Natural killer cell (primary cell): Measurements from ENCODE around the gene FGF21. TPM values are rescaled to one million over a fixed set of nuclear protein-coding genes. Genes with fewer than 3 reads are reported as not detected.

Experiments
- ATAC-seq, 3 donors: fragments of 150-1000 bp in 2 of 3; fragments of 200-7000 bp in 1 of 3; cut with Tn5 transposase; 1 replicate in 1 of 3; 2 replicates in 2 of 3; pipeline ENCODE4 v1.10.0; 2021; ENCODE audit warnings: mild to moderate bottlenecking in 2 of 3, moderate library complexity in 2 of 3
- DNase-seq, 2 donors: peaks; one replicate each; pipeline versions ENCODE4 v3.0.0 to v3.0.0-alpha.2; 2013 to 2021; ENCODE audit warnings: mixed read lengths in 1 of 2
- H3K27ac ChIP-seq: one replicate; pipeline ENCODE4 v1.5.1; 2013; ENCODE audit warnings: mild to moderate bottlenecking, low read length
- H3K27me3 ChIP-seq: one replicate; pipeline ENCODE4 v1.6.1; 2013; ENCODE audit warnings: low read length; ENCODE audit not compliant: control insufficient read depth, insufficient read depth
- H3K36me3 ChIP-seq: one replicate; pipeline ENCODE4 v1.6.1; 2013; ENCODE audit warnings: low read length; ENCODE audit not compliant: control insufficient read depth, insufficient read depth
- H3K4me1 ChIP-seq: one replicate; pipeline ENCODE4 v1.6.1; 2013; ENCODE audit warnings: low read length; ENCODE audit not compliant: control insufficient read depth, insufficient read depth
- H3K4me3 ChIP-seq: one replicate; pipeline ENCODE4 v1.5.1; 2013; ENCODE audit warnings: low read length
- H3K9me3 ChIP-seq: one replicate; pipeline ENCODE4 v1.6.1; 2013; ENCODE audit warnings: low read length; ENCODE audit not compliant: control insufficient read depth, insufficient read depth
- H3K27ac Mint-ChIP-seq, 2 donors: one replicate each; pipeline ENCODE4 v1.8.0; 2022; ENCODE audit warnings: mild to moderate bottlenecking in 2 of 2, mixed read lengths in 2 of 2, moderate library complexity in 1 of 2
- H3K27me3 Mint-ChIP-seq, 2 donors: one replicate each; pipeline ENCODE4 v1.8.0; 2022; ENCODE audit warnings: low read depth in 2 of 2, mixed read lengths in 2 of 2
- H3K36me3 Mint-ChIP-seq: one replicate; pipeline ENCODE4 v1.8.0; 2022; ENCODE audit warnings: mixed read lengths
- H3K4me1 Mint-ChIP-seq, 2 donors: one replicate each; pipeline ENCODE4 v1.8.0; 2022; ENCODE audit warnings: mixed read lengths in 2 of 2
- H3K4me3 Mint-ChIP-seq: one replicate; pipeline ENCODE4 v1.8.0; 2022; ENCODE audit warnings: mild to moderate bottlenecking, moderate library complexity, mixed read lengths
- H3K9me3 Mint-ChIP-seq, 2 donors: one replicate each; pipeline ENCODE4 v1.8.0; 2022; ENCODE audit warnings: mixed read lengths in 2 of 2
- WGBS: methylation state at CpG from one replicate; pipeline ENCODE4 v1.1.7; 2013; ENCODE audit warnings: missing lambda C conversion rate; ENCODE audit not compliant: insufficient coverage; 5-methylcytosine and 5-hydroxymethylcytosine counted together
- intact Hi-C: fragments of 100-400 bp; cut with micrococcal nuclease; formaldehyde crosslinking; loops from one replicate; pipeline ENCODE4 v1.14.2; 2022
- total RNA-seq, 4 donors: library from RNA; stranded (reverse); fragments of 120-200 nt in 1 of 4; gene quantifications; one replicate each; pipeline versions ENCODE4 v1.2.3 to v1.2.4, GENCODE V29; 2013 to 2022
- TF ChIP-seq, protein P1 (sequence below): fragments of 200-600 bp; IDR thresholded peaks from one replicate; pipeline ENCODE4 v1.8.0; 2022; ENCODE audit warnings: antibody characterized with exemption

FGF21 gene
- total RNA-seq, 3 donors from 2014 or later (not counting 1 experiment from before 2014, with no cell fraction given): not detected

DNA sequence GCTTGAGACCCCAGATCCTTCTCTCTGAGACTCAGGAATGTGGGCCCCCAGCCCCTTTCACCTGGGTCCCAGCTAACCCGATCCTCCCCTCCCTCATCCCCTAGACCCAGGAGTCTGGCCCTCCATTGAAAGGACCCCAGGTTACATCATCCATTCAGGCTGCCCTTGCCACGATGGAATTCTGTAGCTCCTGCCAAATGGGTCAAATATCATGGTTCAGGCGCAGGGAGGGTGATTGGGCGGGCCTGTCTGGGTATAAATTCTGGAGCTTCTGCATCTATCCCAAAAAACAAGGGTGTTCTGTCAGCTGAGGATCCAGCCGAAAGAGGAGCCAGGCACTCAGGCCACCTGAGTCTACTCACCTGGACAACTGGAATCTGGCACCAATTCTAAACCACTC, 463 bp downstream of the FGF21 start:
- Mint-ChIP-seq H3K27ac (no peak overlapping the region), H3K27me3 (peaks cover 14 to 31% of the 10 kb centered on the region in 2 donors), H3K4me1 (peaks cover 12 to 15% of the 10 kb centered on the region in 2 donors), H3K9me3 (no peaks in the 10 kb centered on the region), H3K4me3 (no peak overlapping the region), H3K36me3 (no peaks in the 10 kb centered on the region)
- Histone ChIP-seq H3K36me3 (no peaks in the 10 kb centered on the region), H3K9me3 (no peaks in the 10 kb centered on the region), H3K27ac (no peak overlapping the region), H3K4me3 (no peak overlapping the region), H3K4me1 (peaks cover 21% of the 10 kb centered on the region), H3K27me3 (peaks cover 18% of the 10 kb centered on the region)
- TF ChIP-seq, protein P1, sequence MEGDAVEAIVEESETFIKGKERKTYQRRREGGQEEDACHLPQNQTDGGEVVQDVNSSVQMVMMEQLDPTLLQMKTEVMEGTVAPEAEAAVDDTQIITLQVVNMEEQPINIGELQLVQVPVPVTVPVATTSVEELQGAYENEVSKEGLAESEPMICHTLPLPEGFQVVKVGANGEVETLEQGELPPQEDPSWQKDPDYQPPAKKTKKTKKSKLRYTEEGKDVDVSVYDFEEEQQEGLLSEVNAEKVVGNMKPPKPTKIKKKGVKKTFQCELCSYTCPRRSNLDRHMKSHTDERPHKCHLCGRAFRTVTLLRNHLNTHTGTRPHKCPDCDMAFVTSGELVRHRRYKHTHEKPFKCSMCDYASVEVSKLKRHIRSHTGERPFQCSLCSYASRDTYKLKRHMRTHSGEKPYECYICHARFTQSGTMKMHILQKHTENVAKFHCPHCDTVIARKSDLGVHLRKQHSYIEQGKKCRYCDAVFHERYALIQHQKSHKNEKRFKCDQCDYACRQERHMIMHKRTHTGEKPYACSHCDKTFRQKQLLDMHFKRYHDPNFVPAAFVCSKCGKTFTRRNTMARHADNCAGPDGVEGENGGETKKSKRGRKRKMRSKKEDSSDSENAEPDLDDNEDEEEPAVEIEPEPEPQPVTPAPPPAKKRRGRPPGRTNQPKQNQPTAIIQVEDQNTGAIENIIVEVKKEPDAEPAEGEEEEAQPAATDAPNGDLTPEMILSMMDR: no peak
- ATAC-seq (no peak), DNase-seq (no peak)
- 87% methylated on average over 5 of the region's 5 CpGs for WGBS
- intact Hi-C loops: no loop called here

DNA sequence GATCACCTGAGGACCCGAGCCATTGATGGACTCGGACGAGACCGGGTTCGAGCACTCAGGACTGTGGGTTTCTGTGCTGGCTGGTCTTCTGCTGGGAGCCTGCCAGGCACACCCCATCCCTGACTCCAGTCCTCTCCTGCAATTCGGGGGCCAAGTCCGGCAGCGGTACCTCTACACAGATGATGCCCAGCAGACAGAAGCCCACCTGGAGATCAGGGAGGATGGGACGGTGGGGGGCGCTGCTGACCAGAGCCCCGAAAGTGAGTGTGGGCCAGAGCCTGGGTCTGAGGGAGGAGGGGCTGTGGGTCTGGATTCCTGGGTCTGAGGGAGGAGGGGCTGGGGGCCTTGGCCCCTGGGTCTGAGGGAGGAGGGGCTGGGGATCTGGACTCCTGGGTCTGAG, 888 bp downstream of the FGF21 start:
- no peak overlapping the region for H3K4me3 ChIP-seq
- H3K27me3 ChIP-seq: peaks cover 18% of the 10 kb centered on the region
- TF ChIP-seq, protein P1: no peak
- H3K27ac ChIP-seq: no peak overlapping the region
- H3K36me3 ChIP-seq: no peaks in the 10 kb centered on the region
- 95% methylated on average over 11 of the region's 11 CpGs for WGBS
- ATAC-seq (no peak), DNase-seq (no peak)
- intact Hi-C loops: no loop called here
- H3K9me3 ChIP-seq: no peaks in the 10 kb centered on the region
- no peak overlapping the region for H3K4me3 Mint-ChIP-seq
- peaks cover 12 to 15% of the 10 kb centered on the region in 2 donors for H3K4me1 Mint-ChIP-seq
- no peaks in the 10 kb centered on the region for H3K9me3 Mint-ChIP-seq
- H3K4me1 ChIP-seq: peaks cover 21% of the 10 kb centered on the region
- H3K27me3 Mint-ChIP-seq: peaks cover 17 to 31% of the 10 kb centered on the region in 2 donors
- H3K27ac Mint-ChIP-seq: no peak overlapping the region
- no peaks in the 10 kb centered on the region for H3K36me3 Mint-ChIP-seq

- H3K4me3 ChIP-seq: no peak overlapping the region
- H3K4me1 ChIP-seq: peaks cover 20% of the 10 kb centered on the region
- no peak for DNase-seq
- no peak overlapping the region for H3K27ac ChIP-seq
- ATAC-seq: no peak
- Mint-ChIP-seq H3K9me3 (no peaks in the 10 kb centered on the region), H3K4me1 (peaks cover 12 to 15% of the 10 kb centered on the region in 2 donors), H3K27ac (no peak overlapping the region), H3K27me3 (peaks cover 17 to 34% of the 10 kb centered on the region in 2 donors), H3K36me3 (no peaks in the 10 kb centered on the region), H3K4me3 (no peak overlapping the region)
- TF ChIP-seq, protein P1: no peak
- peaks cover 15% of the 10 kb centered on the region for H3K27me3 ChIP-seq
- H3K9me3 ChIP-seq: no peaks in the 10 kb centered on the region
- no peaks in the 10 kb centered on the region for H3K36me3 ChIP-seq
- 85% methylated on average over 9 of the region's 9 CpGs for WGBS
- intact Hi-C loops: no loop called here
Observed at GRCh38 chr19:48756686-48757085, 1.4 kb downstream of the FGF21 start.

DNA sequence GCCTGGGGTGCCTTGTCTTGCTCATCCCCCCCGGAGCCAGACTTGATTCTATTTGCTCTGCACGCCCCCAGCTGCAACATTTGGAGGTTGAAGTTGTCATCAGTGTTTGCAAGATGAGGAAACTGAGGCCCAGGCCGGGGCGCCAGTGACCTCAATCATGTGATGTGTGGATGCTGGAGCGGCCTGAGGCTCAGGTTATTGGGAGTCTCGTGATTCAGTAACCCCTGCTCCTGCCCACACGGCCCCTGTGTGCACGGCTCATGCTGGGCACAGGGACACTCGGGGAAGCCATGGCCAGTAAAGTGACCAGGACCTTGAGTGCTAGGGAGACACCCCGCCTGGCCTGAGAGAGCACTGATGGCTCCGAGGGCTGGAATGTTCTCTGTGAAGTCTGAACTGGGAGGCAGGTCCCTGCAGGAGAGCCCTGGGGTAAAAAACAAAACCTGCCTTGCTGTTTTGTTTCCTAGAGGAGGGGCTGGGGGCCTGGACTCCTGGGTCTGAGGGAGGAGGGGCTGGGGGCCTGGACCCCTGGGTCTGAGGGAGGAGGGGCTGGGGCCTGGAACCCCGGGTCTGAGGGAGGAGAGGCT, 1.9 kb downstream of the FGF21 start:
- TF ChIP-seq, protein P1: no peak
- H3K27me3 Mint-ChIP-seq: peaks cover 17 to 35% of the 10 kb centered on the region in 2 donors
- H3K4me1 Mint-ChIP-seq: peaks cover 9 to 12% of the 10 kb centered on the region in 2 donors
- intact Hi-C loops: no loop called here
- ATAC-seq: no peak
- Histone ChIP-seq H3K9me3 (no peaks in the 10 kb centered on the region), H3K36me3 (no peaks in the 10 kb centered on the region), H3K27ac (no peak overlapping the region), H3K4me3 (no peak overlapping the region), H3K4me1 (peaks cover 15% of the 10 kb centered on the region), H3K27me3 (peaks cover 11% of the 10 kb centered on the region)
- DNase-seq: no peak
- H3K9me3 Mint-ChIP-seq: no peaks in the 10 kb centered on the region
- no peak overlapping the region for H3K27ac Mint-ChIP-seq
- H3K4me3 Mint-ChIP-seq: no peak overlapping the region
- WGBS: 88% methylated on average over 12 of the region's 12 CpGs
- no peaks in the 10 kb centered on the region for H3K36me3 Mint-ChIP-seq
